Erythroblast (primary cell): Measurements from ENCODE around the gene LTC4S.

Experiments
- GATA1 ChIP-seq: IDR thresholded peaks from 2 replicates; pipeline ENCODE4 v1.6.1; 2011; ENCODE audit warnings: low read depth, mild to moderate bottlenecking, control low read depth, low read length, moderate library complexity
- POLR2A ChIP-seq: IDR thresholded peaks from 2 replicates; pipeline ENCODE4 v1.6.1; 2011; ENCODE audit warnings: mild to moderate bottlenecking, low read length

DNA sequence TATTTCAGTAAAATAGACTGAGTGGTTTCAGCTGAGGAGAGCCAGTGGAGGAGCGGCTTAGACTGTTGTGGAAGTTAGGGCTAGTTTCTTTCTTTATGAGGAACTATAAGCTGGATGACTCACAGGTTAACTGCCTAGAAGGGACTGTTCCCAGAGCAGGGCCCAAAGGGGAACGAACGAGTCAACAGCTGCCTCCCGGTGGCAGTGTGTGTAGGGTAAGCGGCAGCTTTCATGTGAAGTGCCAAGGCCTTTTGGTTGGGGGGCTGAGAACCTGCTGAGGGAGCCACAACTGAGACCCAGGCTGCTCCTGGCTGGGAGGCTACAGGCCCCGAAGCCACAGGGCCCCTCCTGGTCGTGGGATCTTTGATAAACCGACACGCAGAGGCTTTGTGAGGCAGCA is 33.9 kb downstream of the LTC4S start:
- TF ChIP-seq POLR2A (peak; percentile 0), GATA1 (no peak)
